Nephron (organoid): Measurements from ENCODE around the gene LPP.

ENCODE experiments used
- H3K27ac Mint-ChIP-seq, 3 experiments: 2 replicates each; pipeline ENCODE4 v1.8.0; 2020; ENCODE audit warnings: mixed read lengths in 3 of 3, mild to moderate bottlenecking in 2 of 3, moderate library complexity in 1 of 3
- H3K27me3 Mint-ChIP-seq: 2 replicates; pipeline ENCODE4 v1.8.0; 2021; ENCODE audit warnings: low read depth, mild to moderate bottlenecking, moderate library complexity, mixed read lengths
- H3K36me3 Mint-ChIP-seq: 2 replicates; pipeline ENCODE4 v1.8.0; 2020; ENCODE audit warnings: low read depth, mixed read lengths
- H3K4me1 Mint-ChIP-seq: 2 replicates; pipeline ENCODE4 v1.8.0; 2020; ENCODE audit warnings: mixed read lengths
- H3K4me3 Mint-ChIP-seq, 3 experiments: 2 replicates each; pipeline ENCODE4 v1.8.0; 2020; ENCODE audit warnings: mild to moderate bottlenecking in 3 of 3, mixed read lengths in 3 of 3, moderate library complexity in 2 of 3
- H3K9me3 Mint-ChIP-seq: 2 replicates; pipeline ENCODE4 v1.8.0; 2020; ENCODE audit warnings: mixed read lengths
- TF ChIP-seq, protein P1 (sequence below), 3 experiments: fragments of 200-600 bp; sonication (generic); IDR thresholded peaks; one replicate each; pipeline ENCODE4 v1.5.0; 2021; ENCODE audit warnings: antibody characterized with exemption in 3 of 3; ENCODE audit not compliant: unreplicated experiment in 3 of 3

The LPP gene

DNA sequence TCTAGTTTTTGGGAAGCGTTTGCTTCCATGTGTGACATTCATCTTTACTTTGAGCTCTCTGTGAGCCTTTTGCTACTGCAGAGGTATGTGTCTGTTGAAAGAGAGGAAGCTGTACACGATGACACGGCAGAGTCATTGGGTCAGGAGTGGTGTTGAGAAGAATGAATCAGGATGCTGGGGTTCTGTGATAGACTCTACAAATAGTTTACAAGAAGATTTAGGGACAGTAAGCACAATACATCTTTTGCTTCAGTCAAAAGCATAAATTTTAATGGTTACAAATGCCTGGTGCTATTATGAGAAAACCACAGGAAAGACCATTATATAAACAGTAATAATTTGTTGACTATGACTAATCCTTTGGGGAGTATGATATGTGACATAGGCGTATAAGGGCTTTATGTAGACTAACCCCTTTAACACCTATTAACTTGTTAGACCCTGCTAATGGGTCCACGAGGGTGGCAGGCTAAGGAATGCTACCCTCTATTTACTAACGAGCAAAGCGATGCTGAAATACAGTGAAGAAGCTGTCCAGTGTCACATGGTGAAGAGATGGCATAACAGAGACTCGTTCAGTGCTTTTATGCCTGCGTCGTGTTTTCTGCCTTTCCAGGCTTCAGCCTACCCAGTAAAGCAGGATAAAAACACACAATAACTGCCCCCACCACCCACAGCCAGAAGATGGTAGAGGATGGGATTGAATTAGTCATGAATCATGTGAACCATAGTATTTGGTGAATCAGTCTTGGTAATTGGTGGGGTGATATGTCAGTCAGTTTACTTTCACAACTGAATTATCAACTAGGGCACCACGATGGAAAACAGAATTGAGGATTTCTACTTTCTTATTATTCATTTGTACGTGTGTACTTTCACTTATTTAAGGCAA lies 118.8 kb downstream of the LPP start:
- no peaks in the 10 kb centered on the region for H3K27me3 Mint-ChIP-seq
- TF ChIP-seq, protein P1, sequence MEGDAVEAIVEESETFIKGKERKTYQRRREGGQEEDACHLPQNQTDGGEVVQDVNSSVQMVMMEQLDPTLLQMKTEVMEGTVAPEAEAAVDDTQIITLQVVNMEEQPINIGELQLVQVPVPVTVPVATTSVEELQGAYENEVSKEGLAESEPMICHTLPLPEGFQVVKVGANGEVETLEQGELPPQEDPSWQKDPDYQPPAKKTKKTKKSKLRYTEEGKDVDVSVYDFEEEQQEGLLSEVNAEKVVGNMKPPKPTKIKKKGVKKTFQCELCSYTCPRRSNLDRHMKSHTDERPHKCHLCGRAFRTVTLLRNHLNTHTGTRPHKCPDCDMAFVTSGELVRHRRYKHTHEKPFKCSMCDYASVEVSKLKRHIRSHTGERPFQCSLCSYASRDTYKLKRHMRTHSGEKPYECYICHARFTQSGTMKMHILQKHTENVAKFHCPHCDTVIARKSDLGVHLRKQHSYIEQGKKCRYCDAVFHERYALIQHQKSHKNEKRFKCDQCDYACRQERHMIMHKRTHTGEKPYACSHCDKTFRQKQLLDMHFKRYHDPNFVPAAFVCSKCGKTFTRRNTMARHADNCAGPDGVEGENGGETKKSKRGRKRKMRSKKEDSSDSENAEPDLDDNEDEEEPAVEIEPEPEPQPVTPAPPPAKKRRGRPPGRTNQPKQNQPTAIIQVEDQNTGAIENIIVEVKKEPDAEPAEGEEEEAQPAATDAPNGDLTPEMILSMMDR (IDR thresholded peaks at IDR 0.05; ENCODE audit: unreplicated experiment in 3 of 3): no peak

DNA sequence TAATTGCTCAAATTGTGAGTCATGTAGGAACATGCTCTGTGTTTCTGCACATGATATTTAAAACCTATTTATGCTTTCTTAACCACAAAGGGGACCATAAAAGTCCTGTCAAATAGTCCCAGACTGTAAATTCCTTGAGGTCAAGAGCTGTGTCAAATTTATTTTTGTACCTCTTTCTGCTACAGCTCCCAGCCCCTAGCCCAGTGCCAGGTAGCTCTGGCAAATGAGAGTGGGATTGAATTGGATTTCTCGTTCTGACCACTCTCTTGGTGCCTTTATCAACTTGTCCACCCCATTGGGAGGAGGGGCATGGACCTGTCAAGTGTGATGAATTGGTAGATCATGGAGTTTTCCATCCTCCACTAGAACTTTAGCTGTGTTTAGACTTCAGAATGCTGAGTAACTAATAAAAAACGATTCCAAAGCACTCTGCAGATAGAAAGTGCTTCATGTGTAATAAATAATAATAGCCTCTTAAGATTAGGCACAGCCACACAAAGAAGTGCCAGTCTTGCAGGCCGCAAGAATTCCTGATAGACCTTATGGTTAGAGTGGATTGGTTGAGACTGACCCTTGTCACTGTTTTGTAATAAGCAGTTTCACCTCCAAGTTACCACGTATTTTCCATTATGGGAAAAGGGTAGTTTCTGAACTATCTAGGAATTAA lies 120.4 kb downstream of the LPP start:
- Mint-ChIP-seq H3K36me3 (peaks cover 7% of the 10 kb centered on the region), H3K9me3 (no peaks in the 10 kb centered on the region), H3K4me1 (peaks cover 42% of the 10 kb centered on the region), H3K27me3 (no peaks in the 10 kb centered on the region), H3K4me3 (no peak overlapping the region), H3K27ac (peak overlapping the region in 1 of 3 experiments; percentile 33)
- TF ChIP-seq, protein P1 (IDR thresholded peaks at IDR 0.05; ENCODE audit: unreplicated experiment in 3 of 3): no peak

More for the DNA sequence above, 118.8 kb downstream of the LPP start:
- Mint-ChIP-seq H3K4me1 (peaks cover 32% of the 10 kb centered on the region), H3K4me3 (no peak overlapping the region), H3K9me3 (no peaks in the 10 kb centered on the region), H3K36me3 (peaks cover 7% of the 10 kb centered on the region), H3K27ac (peak overlapping the region; percentile 0 to 12 (median 6))

DNA sequence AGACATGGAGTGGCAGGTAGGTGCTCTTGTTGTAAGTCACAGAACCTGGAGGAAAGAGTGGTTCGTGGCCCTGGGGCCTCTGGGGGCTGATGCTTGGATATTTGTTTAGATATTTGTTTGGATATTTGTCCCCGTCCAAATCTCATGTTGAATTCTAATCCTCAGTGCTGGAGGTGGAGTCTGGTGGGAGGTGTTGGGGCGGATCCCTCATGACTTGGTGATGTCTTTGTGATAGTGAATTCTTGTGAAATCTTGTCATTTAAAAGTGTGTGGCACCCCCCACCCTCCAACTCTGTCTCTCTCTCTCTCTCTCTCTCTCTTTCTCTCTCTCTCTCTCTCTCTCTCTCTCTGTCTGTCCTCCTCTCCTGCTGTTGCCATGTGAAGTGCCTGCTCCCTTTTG lies 122.4 kb downstream of the LPP start:
- H3K27ac Mint-ChIP-seq: peak overlapping the region in 1 of 3 experiments; percentile 6
- peaks cover 37% of the 10 kb centered on the region for H3K4me1 Mint-ChIP-seq
- TF ChIP-seq, protein P1 (IDR thresholded peaks at IDR 0.05; ENCODE audit: unreplicated experiment in 3 of 3): no peak
- H3K27me3 Mint-ChIP-seq: no peaks in the 10 kb centered on the region
- H3K9me3 Mint-ChIP-seq: no peaks in the 10 kb centered on the region
- peaks cover 7% of the 10 kb centered on the region for H3K36me3 Mint-ChIP-seq
- H3K4me3 Mint-ChIP-seq: no peak overlapping the region

DNA sequence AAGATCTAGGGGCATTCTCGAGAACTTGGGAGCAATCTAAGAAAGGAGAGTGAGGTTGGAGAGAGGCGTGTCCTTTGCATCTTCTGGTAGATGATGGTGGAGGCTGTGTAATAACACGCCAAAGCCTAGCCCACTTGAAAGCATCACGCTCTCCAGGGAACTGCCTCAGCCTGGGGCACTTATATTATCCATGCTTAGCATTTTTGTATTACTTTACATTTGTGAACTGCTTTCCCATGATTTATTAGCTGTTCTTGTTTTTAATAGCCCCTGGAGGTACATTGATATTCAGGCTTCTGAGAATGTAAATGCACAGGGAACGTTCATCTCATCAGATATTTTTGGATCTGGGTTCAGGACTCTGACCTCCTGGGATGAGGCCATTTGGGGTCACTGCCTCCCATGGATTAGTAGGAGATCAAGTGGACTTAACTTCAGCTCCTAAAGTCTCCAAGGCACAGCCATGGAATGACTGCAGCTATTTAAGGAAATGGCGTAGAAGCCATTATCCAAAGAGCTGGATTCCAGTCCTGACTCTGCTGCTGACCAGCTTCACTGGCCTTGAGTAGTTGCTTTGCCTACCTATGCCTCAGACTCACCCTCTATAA lies 124.9 kb downstream of the LPP start:
- Mint-ChIP-seq H3K27me3 (no peaks in the 10 kb centered on the region), H3K36me3 (peaks cover 7% of the 10 kb centered on the region), H3K4me1 (peaks cover 46% of the 10 kb centered on the region), H3K27ac (no peak overlapping the region), H3K9me3 (no peaks in the 10 kb centered on the region), H3K4me3 (no peak overlapping the region)
- TF ChIP-seq, protein P1 (IDR thresholded peaks at IDR 0.05; ENCODE audit: unreplicated experiment in 3 of 3): no peak

DNA sequence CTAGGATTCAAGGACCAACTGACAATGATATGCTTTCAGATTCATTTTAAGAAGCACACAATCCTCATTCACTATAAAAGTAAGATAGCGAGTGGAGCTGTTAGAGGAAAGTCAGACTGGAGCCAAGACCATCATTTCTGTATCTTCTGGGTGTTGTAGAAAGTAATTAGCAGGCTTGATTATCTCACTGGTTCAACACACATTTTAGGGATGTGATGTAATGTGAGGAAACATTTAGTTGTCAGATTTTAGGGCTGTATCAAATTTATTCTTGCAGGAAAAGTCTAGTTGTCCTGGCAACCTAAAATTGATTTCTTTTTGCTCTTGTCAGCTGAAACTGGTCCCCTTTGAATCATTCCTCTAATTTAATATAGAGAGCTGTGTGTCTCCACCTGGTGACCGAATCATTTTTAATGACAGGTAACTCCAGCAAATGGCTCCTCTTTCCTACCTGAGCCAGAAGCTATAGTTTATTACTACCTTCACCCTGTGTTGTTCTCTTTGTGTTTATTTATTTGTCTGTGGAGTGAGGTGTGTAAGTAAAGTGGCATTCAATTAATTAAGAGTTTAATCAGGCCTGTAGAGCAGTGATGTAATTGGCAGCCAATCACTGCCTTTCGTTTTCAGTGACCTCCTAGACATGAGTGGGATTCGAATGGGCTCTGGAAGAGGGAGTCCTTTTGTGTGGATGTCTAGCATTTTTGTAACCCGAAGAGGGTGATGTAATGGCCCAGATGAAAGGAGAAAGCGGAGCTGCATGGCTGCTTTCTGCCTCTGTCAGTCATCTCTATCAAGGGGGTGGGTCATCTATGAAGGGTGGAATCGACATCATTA lies 125.8 kb downstream of the LPP start:
- H3K4me3 Mint-ChIP-seq: no peak overlapping the region
- TF ChIP-seq, protein P1 (IDR thresholded peaks at IDR 0.05; ENCODE audit: unreplicated experiment in 3 of 3): no peak
- H3K4me1 Mint-ChIP-seq: peaks cover 40% of the 10 kb centered on the region
- H3K27ac Mint-ChIP-seq: no peak overlapping the region
- H3K27me3 Mint-ChIP-seq: no peaks in the 10 kb centered on the region
- H3K9me3 Mint-ChIP-seq: no peaks in the 10 kb centered on the region
- H3K36me3 Mint-ChIP-seq: peaks cover 7% of the 10 kb centered on the region
